GM12878 (cell line): ENCODE results near the gene CHCHD3. TPM values are rescaled to one million over a fixed set of nuclear protein-coding genes. Genes with fewer than 3 reads are reported as not detected.

Experiments used
- ATAC-seq: fragments of 200-7000 bp; cut with Tn5 transposase; 3 replicates; pipeline ENCODE4 v1.9.1; 2020; ENCODE audit warnings: mild to moderate bottlenecking, moderate library complexity
- BruUV-seq: library from RNA; stranded (reverse); fragments of 400-500 nt; replicated peaks from 2 replicates; lab custom pipeline; 2021; lab: Mats Ljungman, UMichigan
- CTCF ChIA-PET: fragments of 300-600 bp; sonication (Branson Sonifier 250); formaldehyde crosslinking; extraction: SDS; loops from one replicate; lab custom pipeline; 2021; ENCODE audit warnings: inconsistent platforms; lab: Yijun Ruan, JAX
- POLR2A ChIA-PET: fragments of 350-600 bp; formaldehyde crosslinking; extraction: SDS; loops from one replicate; lab custom pipeline; 2021; ENCODE audit warnings: inconsistent platforms; lab: Charles Lee
- RAD21 ChIA-PET: fragments of 300-600 bp; sonication (Branson Sonifier 250); formaldehyde crosslinking; loops from one replicate; lab custom pipeline; 2023; ENCODE audit warnings: antibody characterized with exemption; ENCODE audit not compliant: unreplicated experiment; lab: Charles Lee
- SMC1A ChIA-PET: fragments of 300-600 bp; sonication (Branson Sonifier 250); formaldehyde crosslinking; loops from one replicate; lab custom pipeline; 2023; ENCODE audit not compliant: unreplicated experiment, uncharacterized antibody; lab: Charles Lee
- DNase-seq: peaks from one replicate; pipeline ENCODE4 v3.0.0-alpha.2; 2011; ENCODE audit warnings: low read depth, low spot score
- FAIRE-seq: peaks from 3 replicates; lab custom pipeline; 2011; peaks lifted over from hg19 to GRCh38; lab: Jason Lieb, UNC
- H2AFZ ChIP-seq: 2 replicates; pipeline ENCODE4 v1.6.0; 2011; ENCODE audit warnings: low read depth, low read length, control low read depth; ENCODE audit not compliant: control insufficient read depth
- H3K27ac ChIP-seq: 2 replicates; pipeline ENCODE4 v1.5.1; 2011; ENCODE audit warnings: control low read depth; ENCODE audit not compliant: control insufficient read depth, insufficient read depth
- H3K27me3 ChIP-seq, 2 experiments: replicated peaks in 1 of 2; 2 replicates each; pipeline versions ENCODE4 v1.6.0 to v1.6.1; 2011; ENCODE audit warnings: low read length in 1 of 2; ENCODE audit not compliant: control insufficient read depth in 2 of 2, insufficient read depth in 2 of 2
- H3K36me3 ChIP-seq, 2 experiments: 2 replicates each; pipeline ENCODE4 v1.5.1; 2011; ENCODE audit warnings: low read length in 1 of 2; ENCODE audit not compliant: control insufficient read depth in 2 of 2, insufficient read depth in 2 of 2
- H3K4me1 ChIP-seq: 2 replicates; pipeline ENCODE4 v1.6.1; 2011; ENCODE audit warnings: mild to moderate bottlenecking, low read length, moderate library complexity, mixed read lengths; ENCODE audit not compliant: control insufficient read depth, insufficient read depth
- H3K4me2 ChIP-seq: 2 replicates; pipeline ENCODE4 v1.6.0; 2011; ENCODE audit warnings: control low read depth; ENCODE audit not compliant: control insufficient read depth, insufficient read depth
- H3K4me3 ChIP-seq: fragments of 200-600 bp; sonication (generic); 2 replicates; pipeline ENCODE4 v1.5.1; 2016
- H3K79me2 ChIP-seq: 2 replicates; pipeline ENCODE4 v1.6.0; 2011; ENCODE audit warnings: low read length; ENCODE audit not compliant: control insufficient read depth, insufficient read depth
- H3K9ac ChIP-seq: 2 replicates; pipeline ENCODE4 v1.8.0; 2011; ENCODE audit warnings: low read length, control low read depth, mixed read lengths; ENCODE audit not compliant: control insufficient read depth, insufficient read depth
- H3K9me3 ChIP-seq: replicated peaks from 3 replicates; pipeline ENCODE4 v1.5.1; 2011; ENCODE audit warnings: mild to moderate bottlenecking, low read length; ENCODE audit not compliant: control insufficient read depth, insufficient read depth
- H4K20me1 ChIP-seq: 2 replicates; pipeline ENCODE4 v1.6.0; 2011; ENCODE audit not compliant: control insufficient read depth, insufficient read depth
- BRCA1 ChIP-seq: IDR thresholded peaks from 2 replicates; pipeline ENCODE4 v1.6.1; 2011; ENCODE audit warnings: low read depth, low read length, improper control_type of control experiment
- ESRRA ChIP-seq: IDR thresholded peaks from 2 replicates; pipeline ENCODE4 v1.6.1; 2012; ENCODE audit warnings: mild to moderate bottlenecking, low read length, improper control_type of control experiment
- SUZ12 ChIP-seq: fragments of 200-600 bp; sonication (generic); IDR thresholded peaks from one replicate; pipeline ENCODE4 v1.6.1; 2018; ENCODE audit warnings: antibody characterized with exemption, mild to moderate bottlenecking; ENCODE audit not compliant: unreplicated experiment
- ZZZ3 ChIP-seq: IDR thresholded peaks from 2 replicates; pipeline ENCODE4 v1.6.1; 2011; ENCODE audit warnings: low read depth; ENCODE audit not compliant: control insufficient read depth, insufficient read length
- WGBS: methylation state at CpG from one replicate; pipeline ENCODE4 v1.1.6; 2016; ENCODE audit warnings: low lambda C conversion rate; ENCODE audit not compliant: insufficient replicate concordance, insufficient coverage; ENCODE audit errors: missing lambda C conversion rate; 5-methylcytosine and 5-hydroxymethylcytosine counted together
- in situ Hi-C: fragments of 300-500 bp; cut with MboI; formaldehyde crosslinking; loops from 9 replicates; pipeline ENCODE4 v1.14.3; 2018; ENCODE audit warnings: mixed read lengths
- intact Hi-C: fragments of 100-400 bp; cut with micrococcal nuclease; formaldehyde crosslinking; loops from one replicate; pipeline ENCODE4 v1.14.2; 2022; ENCODE audit not compliant: unreplicated experiment
- polyA plus RNA-seq, 11 experiments: library from polyadenylated mRNA; depleted of rRNA in 4 of 11; unstranded in 6 of 11; stranded (reverse) in 5 of 11; fragments of >200 nt; fragmentation: Nextera tagmentation in 4 of 11; fragmentation: Illumina TruSeq in 1 of 11; extraction: Ambion mirVana in 4 of 11; extraction: Trizol in 1 of 11; gene quantifications; 1 replicate in 1 of 11; 2 replicates in 10 of 11; pipeline versions ENCODE4 v1.2.1 to v1.2.3, GENCODE V29; 2011 to 2016; ENCODE audit warnings: inconsistent platforms in 2 of 11, missing spikeins in 2 of 11, low read depth in 1 of 11
- total RNA-seq, 4 experiments: library from RNA; depleted of rRNA in 3 of 4; stranded (reverse); fragments of >200 nt in 3 of 4; fragmentation: Illumina TruSeq in 1 of 4; extraction: Trizol in 1 of 4; gene quantifications; 2 replicates each; pipeline versions ENCODE4 v1.2.1 to v1.2.3, GENCODE V29; 2013 to 2021
- TF ChIP-seq, protein P1 (sequence below): IDR thresholded peaks from 2 replicates; pipeline ENCODE4 v1.6.1; 2012; ENCODE audit warnings: mild to moderate bottlenecking, low read depth, low read length
- TF ChIP-seq, protein P2 (sequence below): IDR thresholded peaks from 2 replicates; pipeline ENCODE4 v1.6.1; 2012; ENCODE audit warnings: low read depth, low read length, improper control_type of control experiment
- TF ChIP-seq, protein P3 (sequence below): IDR thresholded peaks from 2 replicates; pipeline ENCODE4 v1.6.1; 2011; ENCODE audit warnings: borderline replicate concordance, low read depth, mild to moderate bottlenecking, moderate library complexity, mixed read lengths, low read length; ENCODE audit not compliant: insufficient read depth; ENCODE audit errors: extremely low read length

Gene CHCHD3
- total and polyA plus RNA-seq, 10 of the 15 experiments (the other 5 are each of a cell fraction or from before 2014, with no cell fraction given), result 38.3 to 178 (median 96.2) TPM

DNA sequence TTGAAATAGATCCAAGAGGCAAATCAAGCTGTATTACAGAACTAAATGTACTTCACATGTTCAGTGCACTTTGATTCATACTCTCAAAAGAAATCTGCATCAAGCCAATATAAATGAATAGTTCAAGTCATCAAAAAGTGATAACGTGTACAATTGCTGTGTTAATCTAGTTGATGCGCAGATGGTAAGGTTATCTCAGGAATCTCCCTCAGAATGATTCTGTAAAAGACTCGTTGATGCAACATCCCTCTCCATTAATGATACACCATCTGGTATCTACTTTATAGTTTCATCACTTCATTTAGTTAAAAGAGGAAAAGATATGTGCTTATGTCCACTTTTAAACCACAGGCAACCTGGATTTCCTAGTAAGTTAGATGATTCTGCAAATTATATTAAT lies 200.6 kb downstream of the CHCHD3 start (continued):
- TF ChIP-seq, protein P1, sequence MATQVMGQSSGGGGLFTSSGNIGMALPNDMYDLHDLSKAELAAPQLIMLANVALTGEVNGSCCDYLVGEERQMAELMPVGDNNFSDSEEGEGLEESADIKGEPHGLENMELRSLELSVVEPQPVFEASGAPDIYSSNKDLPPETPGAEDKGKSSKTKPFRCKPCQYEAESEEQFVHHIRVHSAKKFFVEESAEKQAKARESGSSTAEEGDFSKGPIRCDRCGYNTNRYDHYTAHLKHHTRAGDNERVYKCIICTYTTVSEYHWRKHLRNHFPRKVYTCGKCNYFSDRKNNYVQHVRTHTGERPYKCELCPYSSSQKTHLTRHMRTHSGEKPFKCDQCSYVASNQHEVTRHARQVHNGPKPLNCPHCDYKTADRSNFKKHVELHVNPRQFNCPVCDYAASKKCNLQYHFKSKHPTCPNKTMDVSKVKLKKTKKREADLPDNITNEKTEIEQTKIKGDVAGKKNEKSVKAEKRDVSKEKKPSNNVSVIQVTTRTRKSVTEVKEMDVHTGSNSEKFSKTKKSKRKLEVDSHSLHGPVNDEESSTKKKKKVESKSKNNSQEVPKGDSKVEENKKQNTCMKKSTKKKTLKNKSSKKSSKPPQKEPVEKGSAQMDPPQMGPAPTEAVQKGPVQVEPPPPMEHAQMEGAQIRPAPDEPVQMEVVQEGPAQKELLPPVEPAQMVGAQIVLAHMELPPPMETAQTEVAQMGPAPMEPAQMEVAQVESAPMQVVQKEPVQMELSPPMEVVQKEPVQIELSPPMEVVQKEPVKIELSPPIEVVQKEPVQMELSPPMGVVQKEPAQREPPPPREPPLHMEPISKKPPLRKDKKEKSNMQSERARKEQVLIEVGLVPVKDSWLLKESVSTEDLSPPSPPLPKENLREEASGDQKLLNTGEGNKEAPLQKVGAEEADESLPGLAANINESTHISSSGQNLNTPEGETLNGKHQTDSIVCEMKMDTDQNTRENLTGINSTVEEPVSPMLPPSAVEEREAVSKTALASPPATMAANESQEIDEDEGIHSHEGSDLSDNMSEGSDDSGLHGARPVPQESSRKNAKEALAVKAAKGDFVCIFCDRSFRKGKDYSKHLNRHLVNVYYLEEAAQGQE, result no peak
- TF ChIP-seq ZZZ3 (no peak), ESRRA (no peak)

DNA sequence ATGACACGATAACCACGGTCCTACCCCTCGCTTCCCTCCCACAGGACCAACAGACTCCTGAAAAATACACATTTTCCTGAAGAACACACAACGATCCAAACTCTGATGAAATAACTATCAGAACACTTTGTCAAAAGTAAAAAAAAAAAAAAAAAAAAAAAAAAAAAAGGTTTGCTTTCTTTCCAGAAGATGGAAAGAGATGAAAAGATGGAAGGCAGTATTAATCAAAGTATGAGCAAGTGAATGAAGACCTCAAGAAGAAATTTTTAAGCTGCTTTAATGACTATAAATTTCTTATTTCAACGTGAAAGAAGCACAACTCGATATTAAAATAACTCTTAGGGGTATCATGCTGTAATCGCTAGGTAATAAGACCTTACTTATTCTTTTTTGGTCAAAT lies 202.3 kb downstream of the CHCHD3 start:
- ChIA-PET POLR2A (no interaction called here), SMC1A (interaction anchor here (0.5 to 7.4 kb wide), 4 partner anchors 9 to 25 kb away, joined by 3 to 53 read pairs (median 6); no protein-coding TSS in a partner anchor), RAD21 (no interaction called here), CTCF (interaction anchor here (1.2 kb wide), 1 partner anchor 47 kb away, joined by 5 read pairs; no protein-coding TSS in a partner anchor)
- Histone ChIP-seq H3K27ac (no peak overlapping the region), H2AFZ (no peak overlapping the region), H3K4me1 (peaks cover 14% of the 10 kb centered on the region), H3K79me2 (no peaks in the 10 kb centered on the region), H4K20me1 (no peaks in the 10 kb centered on the region), H3K27me3 (no peaks in the 10 kb centered on the region), H3K4me2 (no peak overlapping the region), H3K9me3 (no peaks in the 10 kb centered on the region), H3K4me3 (no peak overlapping the region), H3K9ac (no peak overlapping the region), H3K36me3 (peaks cover 0 to 3% of the 10 kb centered on the region in 2 experiments; a peak in 1 of 4 replicates)
- no TSS peak for BruUV-seq
- FAIRE-seq (no peak), DNase-seq (no peak), ATAC-seq (no peak)
- intact Hi-C loops, result no loop called here
- TF ChIP-seq SUZ12 (no peak), BRCA1 (no peak)
- TF ChIP-seq, protein P2, sequence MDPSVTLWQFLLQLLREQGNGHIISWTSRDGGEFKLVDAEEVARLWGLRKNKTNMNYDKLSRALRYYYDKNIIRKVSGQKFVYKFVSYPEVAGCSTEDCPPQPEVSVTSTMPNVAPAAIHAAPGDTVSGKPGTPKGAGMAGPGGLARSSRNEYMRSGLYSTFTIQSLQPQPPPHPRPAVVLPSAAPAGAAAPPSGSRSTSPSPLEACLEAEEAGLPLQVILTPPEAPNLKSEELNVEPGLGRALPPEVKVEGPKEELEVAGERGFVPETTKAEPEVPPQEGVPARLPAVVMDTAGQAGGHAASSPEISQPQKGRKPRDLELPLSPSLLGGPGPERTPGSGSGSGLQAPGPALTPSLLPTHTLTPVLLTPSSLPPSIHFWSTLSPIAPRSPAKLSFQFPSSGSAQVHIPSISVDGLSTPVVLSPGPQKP, result no peak
- TF ChIP-seq, protein P3, sequence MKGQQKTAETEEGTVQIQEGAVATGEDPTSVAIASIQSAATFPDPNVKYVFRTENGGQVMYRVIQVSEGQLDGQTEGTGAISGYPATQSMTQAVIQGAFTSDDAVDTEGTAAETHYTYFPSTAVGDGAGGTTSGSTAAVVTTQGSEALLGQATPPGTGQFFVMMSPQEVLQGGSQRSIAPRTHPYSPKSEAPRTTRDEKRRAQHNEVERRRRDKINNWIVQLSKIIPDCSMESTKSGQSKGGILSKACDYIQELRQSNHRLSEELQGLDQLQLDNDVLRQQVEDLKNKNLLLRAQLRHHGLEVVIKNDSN, result no peak
- in situ Hi-C loops, result no loop called here
- 98% methylated on average over 7 of the region's 7 CpGs for WGBS
